Retina (tissue), 1 donor: ENCODE results near the gene ASMTL.
"Not testable (repeated sequence)": the region's sequence is repeated elsewhere in the genome, so short reads cannot be mapped to it uniquely, and the experiment has no call there.

Experiments
- DNase-seq: peaks from one replicate; pipeline ENCODE4 v3.0.0-alpha.2; 2016

Gene ASMTL

DNA sequence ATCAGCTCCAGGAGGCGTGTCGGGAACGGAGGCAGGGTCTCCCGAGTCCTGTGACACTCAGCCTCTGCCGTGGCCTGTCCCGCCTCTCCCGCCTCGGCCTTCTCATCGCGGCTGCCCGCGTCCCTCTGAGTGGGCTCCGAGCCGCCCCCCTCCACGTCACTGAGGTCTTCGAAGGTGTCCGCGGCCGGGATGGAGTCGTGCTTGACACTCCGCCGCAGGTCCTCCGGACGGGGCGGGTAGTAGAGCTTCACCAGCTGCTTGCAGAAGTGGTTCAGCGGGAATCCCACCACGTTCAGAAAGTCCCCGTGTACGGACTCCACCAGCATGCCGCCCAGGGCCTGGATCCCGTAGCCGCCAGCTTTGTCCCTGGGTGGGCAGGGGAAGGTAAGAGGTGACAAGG, 25.0 kb downstream of the ASMTL start:
- DNase-seq = no peak

DNA sequence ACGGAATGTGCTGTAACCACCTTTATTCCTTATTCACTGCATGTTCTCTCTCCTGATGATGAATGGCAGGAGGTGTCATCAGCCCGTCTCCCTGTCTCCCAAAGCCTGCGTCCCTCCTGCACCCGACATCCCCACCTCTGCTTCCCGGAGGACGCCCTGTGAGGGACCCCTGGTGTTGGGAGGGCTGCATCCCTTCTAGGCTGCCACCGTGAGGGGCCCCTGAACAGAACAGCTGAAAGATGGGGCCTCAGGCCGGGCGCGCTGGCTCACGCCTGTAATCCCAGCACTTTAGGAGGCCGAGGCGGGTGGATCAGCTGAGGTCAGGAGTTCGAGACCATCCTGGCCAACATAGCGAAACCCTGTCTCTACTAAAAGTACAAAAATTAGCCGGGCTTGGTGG, 26.4 kb downstream of the ASMTL start:
- DNase-seq = not testable (repeated sequence)

- DNase-seq = no peak
Measured at GRCh38 chrX:1425381-1425780, 27.3 kb downstream of the ASMTL start.

DNA sequence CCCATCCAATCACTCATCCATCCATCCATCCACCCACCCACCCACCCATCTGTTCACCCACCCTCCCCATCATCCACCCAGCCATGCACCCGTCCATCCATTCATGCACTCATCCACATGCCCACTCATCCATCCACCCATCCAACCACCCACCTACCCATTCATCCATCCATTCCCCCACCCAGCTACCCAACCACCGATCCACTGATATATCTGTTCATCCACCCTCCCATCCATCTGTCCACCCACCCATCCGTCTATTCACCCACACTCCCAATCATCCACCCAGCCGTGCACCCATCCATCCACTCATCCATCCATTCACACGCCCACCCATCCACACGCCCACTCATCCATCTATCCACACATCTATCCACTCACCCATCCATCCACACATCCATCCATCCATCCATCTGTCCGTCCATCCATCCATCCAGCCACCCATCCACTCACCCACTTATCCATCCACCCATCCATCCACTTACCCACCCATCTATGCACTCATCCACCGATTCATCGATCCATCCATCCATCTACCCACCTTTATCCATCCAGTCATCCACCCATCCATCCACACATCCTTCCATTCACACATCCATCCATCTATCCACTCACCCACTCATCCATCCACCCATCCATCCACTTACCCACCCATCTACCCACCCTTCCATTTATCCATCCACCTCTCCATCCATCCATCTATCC, 28.4 kb downstream of the ASMTL start:
- DNase-seq = no peak

DNA sequence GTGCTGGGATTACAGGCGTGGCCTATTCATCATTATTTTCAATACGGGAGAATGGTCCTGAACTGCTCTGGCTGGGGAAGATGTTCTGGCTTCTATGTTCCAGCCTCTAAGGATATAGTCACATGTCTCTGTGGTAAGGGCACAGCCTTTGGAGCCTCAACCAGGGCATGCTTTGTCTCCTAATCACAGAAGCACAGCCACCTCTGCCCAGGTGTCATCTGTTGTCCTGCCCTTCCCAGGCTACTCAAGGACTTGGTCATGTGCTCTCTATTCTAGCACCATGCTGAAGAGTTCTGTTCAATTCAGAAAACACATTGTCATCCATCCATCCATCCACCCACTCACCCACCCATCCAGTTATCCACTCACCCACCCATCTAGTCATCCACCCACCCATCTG, 29.5 kb downstream of the ASMTL start:
- no peak for DNase-seq

- DNase-seq = no peak
Measured at GRCh38 chrX:1422135-1422465, 30.6 kb downstream of the ASMTL start.

DNA sequence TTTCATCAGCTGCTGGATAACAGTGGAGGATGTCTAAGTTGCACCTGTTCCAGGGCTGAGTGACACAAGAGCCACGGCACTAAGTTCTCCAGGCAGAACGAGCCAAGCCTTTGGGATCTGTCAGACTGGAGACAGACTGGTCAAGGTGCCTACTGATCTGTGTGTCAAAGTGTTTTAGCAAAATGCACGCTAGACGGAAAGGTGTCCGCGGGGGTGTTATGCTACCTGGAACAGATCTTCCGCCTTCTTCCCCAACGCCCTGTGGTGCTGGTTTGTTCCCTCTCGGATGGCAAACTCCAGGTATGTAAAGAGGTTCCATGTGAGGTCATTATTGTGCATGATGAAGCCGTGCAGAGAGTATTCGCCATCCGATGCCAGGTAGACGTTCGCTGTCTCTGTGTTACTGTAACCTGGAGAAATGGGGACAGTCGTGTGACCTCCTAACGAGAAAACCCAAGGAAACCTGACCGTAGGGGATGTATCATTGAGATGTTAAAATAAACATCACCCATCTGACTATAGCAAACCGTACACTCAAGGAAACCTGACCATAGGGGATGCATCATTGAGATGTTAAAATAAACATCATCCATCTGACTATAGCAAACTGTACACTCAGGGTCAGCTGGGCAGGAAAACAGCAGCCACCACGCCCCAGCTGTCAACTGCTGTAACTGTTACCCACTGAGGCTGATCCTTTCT, 31.1 kb downstream of the ASMTL start:
- DNase-seq = no peak

DNA sequence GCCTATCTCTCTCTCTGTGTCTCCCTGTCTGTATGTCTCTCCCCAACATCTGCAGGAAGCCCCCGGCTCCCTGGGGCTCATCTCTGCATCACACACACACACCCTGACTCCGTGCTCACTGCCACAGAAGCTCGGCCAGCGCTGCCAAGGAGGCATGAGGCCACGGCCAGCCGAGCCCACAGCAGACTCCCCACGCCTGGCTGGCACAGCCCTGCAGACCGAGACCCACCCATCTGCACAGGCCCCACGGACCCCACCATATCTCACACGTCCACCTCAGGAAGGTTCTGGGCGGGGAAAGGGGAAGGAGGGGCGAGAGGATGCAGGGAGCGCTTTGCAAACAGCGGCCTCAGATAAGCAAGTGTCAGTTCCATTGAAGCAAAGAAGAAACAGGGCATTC, 32.3 kb downstream of the ASMTL start:
- DNase-seq = no peak

DNA sequence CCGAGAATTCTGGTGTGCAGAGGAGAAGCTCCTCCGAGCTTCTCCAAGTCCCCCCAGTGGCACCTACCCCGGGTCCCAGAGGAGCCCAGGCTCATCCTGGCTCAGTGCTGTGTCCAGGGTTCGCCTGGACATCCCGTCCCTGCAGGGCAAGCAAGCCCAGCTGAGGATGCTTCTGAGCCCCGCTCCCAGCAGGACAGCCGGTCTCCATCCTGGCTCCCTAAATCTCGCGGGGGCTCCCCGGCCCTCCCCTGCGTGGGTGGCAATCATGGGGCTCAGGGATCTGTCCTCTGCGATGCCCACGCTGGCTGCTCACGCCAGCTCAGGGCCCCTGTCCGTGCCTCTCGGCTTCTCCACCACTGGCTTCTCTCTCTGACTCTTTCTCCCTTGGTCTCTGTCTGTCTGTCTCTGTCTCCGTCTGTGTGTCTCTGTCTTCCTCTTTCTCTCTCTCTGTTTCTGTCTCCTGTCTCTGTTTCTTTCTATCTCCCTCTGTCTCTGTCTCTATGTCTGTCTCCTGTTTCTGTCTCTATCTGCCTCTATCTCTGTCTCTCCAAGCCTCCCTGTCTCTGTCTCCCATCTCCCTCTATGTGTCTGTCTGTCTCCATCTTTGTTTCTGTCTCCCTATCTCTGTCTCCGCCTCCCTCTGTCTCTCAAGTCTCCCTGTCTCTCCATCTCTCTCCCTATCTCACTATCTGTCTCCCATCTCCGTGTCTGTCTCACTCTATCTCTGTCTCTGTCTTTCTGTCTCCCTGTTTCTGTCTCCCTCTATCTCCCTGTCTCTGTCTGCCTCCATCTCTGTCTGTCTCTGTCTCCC, 33.0 kb downstream of the ASMTL start:
- DNase-seq = no peak

GRCh38 chrX:1418901-1419544, 33.7 kb downstream of the ASMTL start:
- DNase-seq = no peak

DNA sequence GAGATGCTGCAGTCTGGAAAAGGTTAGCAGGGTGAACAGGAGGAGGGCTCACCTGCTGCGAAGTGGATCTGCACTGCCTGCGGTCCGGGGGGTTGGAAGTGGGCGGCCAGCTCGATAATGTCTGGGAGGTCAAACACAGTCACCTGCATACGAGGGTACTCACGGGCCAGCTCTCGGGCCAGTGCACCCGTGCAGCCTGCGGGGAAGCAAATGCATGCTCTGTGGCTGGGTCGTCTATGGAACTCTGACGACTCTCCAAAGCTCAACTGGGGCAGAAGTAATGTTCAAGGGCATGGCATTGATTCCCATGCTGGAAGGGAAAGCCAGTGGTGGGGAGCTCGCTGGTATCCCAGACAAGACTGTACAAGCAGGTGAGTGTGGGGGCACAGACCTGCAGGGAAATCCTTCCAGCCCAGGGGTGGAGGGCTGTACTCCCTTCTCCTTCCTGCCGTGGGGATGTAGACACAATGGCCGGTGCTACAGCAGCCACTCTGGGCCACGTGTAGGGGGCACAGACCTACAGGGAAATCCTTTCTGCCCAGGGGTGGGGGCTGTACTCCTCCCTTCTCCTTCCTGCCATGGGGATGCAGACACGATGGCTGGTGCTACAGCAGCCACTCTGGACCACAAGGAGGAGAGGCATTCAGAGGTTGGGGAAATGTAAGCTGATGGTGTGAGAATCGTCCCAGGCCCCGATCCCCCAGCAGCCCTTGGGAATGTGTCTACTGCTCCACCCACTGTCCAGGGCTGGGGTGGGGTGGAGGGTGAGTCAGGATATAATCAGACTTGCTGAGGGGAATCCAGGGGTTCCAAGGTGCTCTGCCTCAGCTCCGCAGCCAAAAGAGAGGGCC, 34.6 kb downstream of the ASMTL start:
- DNase-seq = no peak

GRCh38 chrX:1416965-1417760, 35.5 kb downstream of the ASMTL start:
- no peak for DNase-seq

GRCh38 chrX:1416327-1416784, 36.4 kb downstream of the ASMTL start:
- DNase-seq = no peak

DNA sequence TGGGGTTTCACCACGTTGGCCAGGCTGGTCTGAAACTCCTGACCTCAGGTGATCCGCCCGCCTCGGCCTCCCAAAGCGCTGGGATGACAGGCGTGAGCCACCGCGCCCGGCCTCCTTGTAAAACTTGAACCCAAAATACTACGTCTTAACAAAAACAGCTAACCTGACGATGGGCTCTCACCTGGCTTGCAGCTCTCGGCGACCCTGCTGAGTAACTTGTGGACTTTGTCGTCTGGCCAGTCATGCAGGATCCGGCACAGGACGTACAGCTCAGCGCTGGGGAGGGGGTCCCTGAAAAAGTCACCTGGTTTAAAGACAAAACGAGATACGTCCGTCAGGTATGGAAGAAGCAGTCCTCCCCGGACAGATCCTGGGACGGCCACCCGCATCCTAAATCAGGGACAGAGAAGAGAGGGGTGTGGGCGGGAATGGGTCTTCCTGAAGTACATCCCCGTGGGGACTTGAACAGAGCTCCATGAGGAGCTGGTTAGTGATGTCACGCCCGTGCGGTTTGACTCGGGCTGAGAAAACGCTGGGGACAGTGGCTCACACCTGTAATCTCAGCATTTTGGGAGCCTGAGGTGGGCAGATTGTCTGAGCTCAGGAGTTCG, 40.1 kb downstream of the ASMTL start:
- no peak for DNase-seq

- DNase-seq = no peak
Measured at GRCh38 chrX:1411326-1411725, 41.4 kb downstream of the ASMTL start.

DNA sequence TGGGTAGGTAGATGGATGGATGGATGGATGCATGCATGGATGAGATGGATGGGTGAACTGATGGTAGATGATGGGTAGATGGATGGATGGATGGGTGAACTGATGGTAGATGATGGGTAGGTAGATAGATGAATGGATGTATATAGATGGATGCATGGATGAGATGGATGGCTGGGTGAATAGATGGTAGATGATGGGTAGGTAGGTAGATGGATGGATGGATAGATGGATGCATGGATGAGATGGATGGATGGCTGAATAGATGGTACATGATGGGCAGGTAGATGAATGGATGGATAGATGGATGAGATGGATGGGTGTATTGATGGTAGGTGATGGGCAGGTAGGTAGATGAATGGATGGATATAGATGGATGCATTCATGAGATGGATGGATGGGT, 45.7 kb downstream of the ASMTL start:
- no peak for DNase-seq

- not testable (repeated sequence) for DNase-seq
Measured at GRCh38 chrX:1405769-1406168, 46.9 kb downstream of the ASMTL start.

DNA sequence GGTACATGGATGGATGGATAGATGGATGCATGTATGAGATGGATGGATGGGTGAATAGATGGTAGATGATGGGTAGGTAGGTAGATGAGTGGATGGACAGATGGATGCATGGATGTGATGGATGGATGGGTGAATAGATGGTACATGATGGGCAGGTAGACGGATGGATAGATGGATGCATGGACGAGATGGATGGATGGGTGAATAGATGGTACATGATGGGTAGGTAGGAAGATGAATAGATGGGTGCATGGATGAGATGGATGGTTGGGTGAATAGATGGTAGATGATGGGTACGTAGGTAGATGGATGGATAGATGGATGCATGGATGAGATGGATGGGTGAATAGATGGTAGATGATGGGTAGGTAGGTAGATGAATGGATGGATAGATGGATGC, 48.8 kb downstream of the ASMTL start:
- not testable (repeated sequence) for DNase-seq

- no peak for DNase-seq
Measured at GRCh38 chrX:1403228-1403627, 49.5 kb downstream of the ASMTL start.

DNA sequence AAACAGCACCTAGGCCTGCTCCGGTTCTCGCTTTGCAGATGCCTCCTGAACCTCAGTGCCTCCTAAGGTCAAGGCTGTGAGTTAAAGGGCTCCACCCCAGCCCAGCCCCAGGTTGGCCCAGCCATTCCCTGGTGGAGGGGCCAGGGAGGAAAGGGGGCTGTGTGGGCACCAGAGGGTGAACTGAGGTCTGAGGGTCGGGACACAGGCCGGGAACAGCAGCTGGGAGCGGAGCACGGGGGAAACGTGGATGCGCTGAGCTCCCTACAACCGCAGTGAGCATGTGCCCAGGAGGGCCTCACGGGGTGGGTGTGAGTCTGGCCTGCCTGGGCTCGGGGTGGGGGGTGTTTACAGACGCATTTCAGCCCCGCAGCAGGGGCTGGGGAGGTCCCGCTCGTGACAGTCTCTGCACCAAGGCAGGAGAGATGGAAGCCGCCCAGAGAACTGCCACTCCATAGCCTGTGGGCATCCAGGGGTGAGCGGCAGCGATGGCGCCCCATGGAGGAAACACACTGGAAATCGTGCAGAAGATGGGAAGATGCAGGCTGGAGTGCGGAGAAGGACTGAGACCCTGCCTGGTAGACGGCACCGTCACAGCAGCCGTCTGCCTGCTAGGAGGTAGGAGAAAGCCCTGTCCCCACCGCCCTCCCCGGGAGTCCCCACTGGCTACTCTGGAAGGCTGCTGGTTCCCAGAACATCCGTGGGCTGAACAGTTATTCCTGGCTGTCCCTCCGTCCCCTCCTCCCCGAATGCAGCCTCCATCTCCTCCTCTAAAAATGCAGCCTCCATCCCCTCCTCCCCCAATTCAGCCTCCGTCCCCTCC, 50.9 kb downstream of the ASMTL start:
- DNase-seq = no peak
